Subcutaneous adipose tissue (tissue), 4 donors: ENCODE data around the gene CRACR2A. TPM values are rescaled to one million over a fixed set of nuclear protein-coding genes. Genes with fewer than 3 reads are reported as not detected.

Experiments
- CTCF ChIP-seq: fragments of 450-650 bp; IDR thresholded peaks from one replicate; pipeline ENCODE4 v1.5.1; 2016; ENCODE audit warnings: low read depth, mild to moderate bottlenecking, control low read depth, antibody characterized with exemption, moderate library complexity
- total RNA-seq, 4 donors: library from RNA; depleted of rRNA; stranded (reverse); fragments of >200 nt; gene quantifications; one replicate each; pipeline ENCODE4 v1.1.0, GENCODE V29; 2016

CRACR2A gene
- total RNA-seq, 4 donors from 2014 or later = 3.8 to 6.8 (median 6.2) TPM

- TF ChIP-seq CTCF = no peak
Measured at GRCh38 chr12:3611860-3612703, 140.8 kb downstream of the CRACR2A start.

GRCh38 chr12:3607821-3608220, 145.1 kb downstream of the CRACR2A start:
- TF ChIP-seq CTCF = no peak

- no peak for TF ChIP-seq CTCF
Measured at GRCh38 chr12:3607039-3607720, 145.7 kb downstream of the CRACR2A start.

DNA sequence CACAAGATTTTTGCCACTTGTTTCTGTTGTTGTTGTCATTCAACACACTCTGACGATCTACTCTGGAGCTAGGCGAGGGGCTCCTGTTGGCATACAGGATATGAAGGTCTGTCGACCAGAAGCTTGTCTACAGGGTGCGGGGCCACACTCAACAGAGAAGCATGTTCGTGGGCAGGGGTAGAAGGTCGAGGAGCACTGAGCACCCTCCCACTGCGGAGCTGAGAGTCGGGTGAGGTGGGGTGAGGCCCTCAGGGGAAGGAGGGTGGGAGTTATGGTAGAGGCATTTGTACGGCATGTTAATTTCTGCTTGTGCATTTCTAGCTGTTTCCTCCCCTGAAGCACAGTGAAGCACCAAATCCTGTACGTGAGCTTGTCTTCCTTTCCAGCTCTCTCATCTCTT, 146.8 kb downstream of the CRACR2A start:
- no peak for TF ChIP-seq CTCF

GRCh38 chr12:3605692-3606091, 147.2 kb downstream of the CRACR2A start:
- no peak for TF ChIP-seq CTCF

DNA sequence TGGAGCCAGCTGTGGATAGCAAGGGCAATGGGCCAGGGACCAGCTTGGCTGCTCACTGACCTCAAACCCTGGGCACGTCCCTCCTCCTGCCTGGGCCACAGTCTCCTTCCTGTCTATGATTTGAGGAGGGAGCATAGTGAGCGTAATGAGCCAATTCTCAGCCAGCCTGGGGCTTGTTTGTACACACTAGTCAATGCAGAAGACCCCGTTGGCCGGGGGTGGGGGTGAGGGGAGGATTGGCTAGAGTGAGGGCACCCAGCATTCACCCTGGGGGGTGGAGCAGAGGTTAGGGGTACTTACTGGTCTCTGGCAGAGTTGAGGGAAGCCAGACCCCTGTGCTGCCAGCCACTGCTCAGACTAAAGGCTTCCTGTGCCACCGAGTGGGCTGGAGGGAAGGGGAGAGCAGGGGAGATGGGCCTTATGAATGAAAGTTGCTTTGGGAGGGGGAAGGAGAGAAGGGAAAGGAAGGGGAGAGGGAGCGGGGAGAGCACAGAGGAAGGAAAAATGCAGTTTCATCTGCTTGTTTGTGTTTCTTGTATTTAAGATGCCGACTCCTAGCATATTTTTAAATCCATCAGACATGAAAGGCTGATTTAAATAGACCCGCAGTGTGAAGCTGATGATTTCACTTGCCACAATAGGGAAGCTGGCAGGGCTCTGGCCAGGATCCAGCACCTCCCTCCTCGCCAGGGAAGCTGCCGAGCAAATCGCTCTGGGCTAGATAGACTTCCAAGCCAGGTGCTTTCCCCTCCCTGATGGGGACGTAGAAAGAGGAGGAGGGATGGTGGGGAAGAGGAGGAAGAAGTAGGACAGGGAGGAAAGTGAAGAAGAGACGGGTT, 147.9 kb downstream of the CRACR2A start:
- no peak for TF ChIP-seq CTCF

- TF ChIP-seq CTCF = no peak
Measured at GRCh38 chr12:3604286-3604685, 148.6 kb downstream of the CRACR2A start.
